ENCODE results near the gene KRTAP10-8.

The KRTAP10-8 gene

GRCh38 chr21:44602463-44602850, 9.4 kb upstream of the KRTAP10-8 start:
- no peaks in the 10 kb centered on the region for H3K9me2 ChIP-seq (replicated peaks; ENCODE audit: insufficient read depth, low read length)
- no peak overlapping the region for H3K4me2 ChIP-seq (ENCODE audit: low read depth, low read length)
- no peak overlapping the region for H3K27ac ChIP-seq (ENCODE audit: low read length)
- TF ChIP-seq EZH2phosphoT487 (IDR thresholded peaks at IDR 0.05; ENCODE audit: low read length) (no peak), EZH2 (optimal IDR thresholded peaks at IDR 0.05; ENCODE audit: low read depth, low read length) (no peak), CTCF (IDR thresholded peaks at IDR 0.05; ENCODE audit: low read length) (no peak)
- no peak overlapping the region for H2AFZ ChIP-seq (ENCODE audit: low read length)
- H3K4me1 ChIP-seq (ENCODE audit: low read length) = no peaks in the 10 kb centered on the region
- no peaks in the 10 kb centered on the region for H3K79me2 ChIP-seq (ENCODE audit: low read length)
- no peak overlapping the region for H3K9ac ChIP-seq (ENCODE audit: low read length)
- no peak for DNase-seq
- no peaks in the 10 kb centered on the region for H4K20me1 ChIP-seq (ENCODE audit: insufficient read depth, low read length)
- no peaks in the 10 kb centered on the region for H3F3A ChIP-seq (ENCODE audit: insufficient read depth, low read length)
- peaks cover 85% of the 10 kb centered on the region for H3K27me3 ChIP-seq (replicated peaks; ENCODE audit: insufficient read depth, low read length)
- H3K4me3 ChIP-seq (ENCODE audit: low read length) = no peak overlapping the region
- H3K36me3 ChIP-seq (replicated peaks; ENCODE audit: insufficient read depth, low read length) = no peaks in the 10 kb centered on the region
- no peaks in the 10 kb centered on the region for H3K9me3 ChIP-seq (replicated peaks; ENCODE audit: insufficient read depth, low read length)

- TF ChIP-seq EZH2phosphoT487 (IDR thresholded peaks at IDR 0.05; ENCODE audit: low read length) (no peak), CTCF (IDR thresholded peaks at IDR 0.05; ENCODE audit: low read length) (no peak), EZH2 (optimal IDR thresholded peaks at IDR 0.05; ENCODE audit: low read depth, low read length) (no peak)
- Histone ChIP-seq H3K27me3 (replicated peaks; ENCODE audit: insufficient read depth, low read length) (peaks cover 85% of the 10 kb centered on the region), H3K4me1 (ENCODE audit: low read length) (no peaks in the 10 kb centered on the region), H3K9ac (ENCODE audit: low read length) (no peak overlapping the region), H3K27ac (ENCODE audit: low read length) (no peak overlapping the region), H3K9me3 (replicated peaks; ENCODE audit: insufficient read depth, low read length) (no peaks in the 10 kb centered on the region), H4K20me1 (ENCODE audit: insufficient read depth, low read length) (no peaks in the 10 kb centered on the region), H3K79me2 (ENCODE audit: low read length) (no peaks in the 10 kb centered on the region), H3K9me2 (replicated peaks; ENCODE audit: insufficient read depth, low read length) (no peaks in the 10 kb centered on the region), H3K36me3 (replicated peaks; ENCODE audit: insufficient read depth, low read length) (no peaks in the 10 kb centered on the region), H3K4me2 (ENCODE audit: low read depth, low read length) (no peak overlapping the region), H3K4me3 (ENCODE audit: low read length) (no peak overlapping the region), H2AFZ (ENCODE audit: low read length) (no peak overlapping the region), H3F3A (ENCODE audit: insufficient read depth, low read length) (no peaks in the 10 kb centered on the region)
- DNase-seq = no peak
These were observed 8.6 kb upstream of the KRTAP10-8 start for GRCh38 chr21:44603109-44603875.

- H3K4me3 ChIP-seq (ENCODE audit: low read length) = no peak overlapping the region
- H2AFZ ChIP-seq (ENCODE audit: low read length) = no peak overlapping the region
- H3K9me2 ChIP-seq (replicated peaks; ENCODE audit: insufficient read depth, low read length) = no peaks in the 10 kb centered on the region
- H3K27me3 ChIP-seq (replicated peaks; ENCODE audit: insufficient read depth, low read length) = peaks cover 85% of the 10 kb centered on the region
- TF ChIP-seq CTCF (IDR thresholded peaks at IDR 0.05; ENCODE audit: low read length) = no peak
- no peak overlapping the region for H3K27ac ChIP-seq (ENCODE audit: low read length)
- H3K9ac ChIP-seq (ENCODE audit: low read length) = no peak overlapping the region
- no peaks in the 10 kb centered on the region for H3F3A ChIP-seq (ENCODE audit: insufficient read depth, low read length)
- H4K20me1 ChIP-seq (ENCODE audit: insufficient read depth, low read length) = no peaks in the 10 kb centered on the region
- no peak overlapping the region for H3K4me2 ChIP-seq (ENCODE audit: low read depth, low read length)
- DNase-seq = no peak
- H3K9me3 ChIP-seq (replicated peaks; ENCODE audit: insufficient read depth, low read length) = no peaks in the 10 kb centered on the region
- H3K4me1 ChIP-seq (ENCODE audit: low read length) = no peaks in the 10 kb centered on the region
- no peaks in the 10 kb centered on the region for H3K36me3 ChIP-seq (replicated peaks; ENCODE audit: insufficient read depth, low read length)
- no peaks in the 10 kb centered on the region for H3K79me2 ChIP-seq (ENCODE audit: low read length)
These were observed 8.0 kb upstream of the KRTAP10-8 start for GRCh38 chr21:44603911-44604310.

Measured in MM.1S (cell line).